Measurements from ENCODE around the gene ASB3. TPM values are rescaled to one million over a fixed set of nuclear protein-coding genes. Genes with fewer than 3 reads are reported as not detected.

The ASB3 gene
- total RNA-seq, 2 donors from 2014 or later: 37.9 to 40.3 TPM

DNA sequence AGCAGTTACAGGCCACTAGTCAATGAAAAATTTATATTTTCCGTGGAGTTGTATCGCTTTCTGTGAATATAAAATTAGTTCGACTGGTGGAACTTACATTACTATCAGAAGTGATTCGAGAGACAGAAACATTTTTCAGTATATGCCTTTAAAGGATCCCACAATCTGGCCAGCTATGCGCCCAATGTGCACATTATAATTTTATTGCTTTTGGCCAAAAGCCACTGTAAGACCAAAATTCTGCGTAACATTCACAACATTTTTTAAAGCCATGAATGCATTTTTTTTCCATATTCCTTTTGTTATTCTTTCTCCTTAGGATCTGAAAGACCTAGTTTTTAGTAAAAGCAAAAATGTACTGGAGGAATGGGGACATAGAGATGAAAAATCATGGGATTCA lies 150.2 kb downstream of the ASB3 start:
- Histone ChIP-seq H3K36me3 (ENCODE audit: control insufficient read depth, insufficient read depth, low read length) (no peaks in the 10 kb centered on the region), H3K27ac (ENCODE audit: low read depth, low read length) (no peak overlapping the region), H3K9ac (ENCODE audit: extremely low read depth, low read length, poor library complexity, severe bottlenecking) (no peak overlapping the region), H3K9me3 (ENCODE audit: control insufficient read depth, low read length) (no peaks in the 10 kb centered on the region), H3K27me3 (ENCODE audit: control insufficient read depth, insufficient read depth, low read length, poor library complexity, severe bottlenecking) (no peaks in the 10 kb centered on the region), H3K4me1 (ENCODE audit: control insufficient read depth, insufficient read depth, low read length) (no peaks in the 10 kb centered on the region), H3K4me3 (ENCODE audit: low read length) (no peak overlapping the region)
- no peaks in the 10 kb centered on the region for H3K27me3 Mint-ChIP-seq (ENCODE audit: insufficient read depth)
- H3K4me1 Mint-ChIP-seq: no peaks in the 10 kb centered on the region
- H3K4me3 Mint-ChIP-seq: no peak overlapping the region
- 93 to 96% methylated on average over 5 to 6 of the region's 6 CpGs for WGBS, 2 experiments (ENCODE audit: insufficient coverage in 1 of 2, insufficient read length in 1 of 2)
- no peak for DNase-seq
- H3K9me3 Mint-ChIP-seq: no peaks in the 10 kb centered on the region
- no peak overlapping the region for H3K27ac Mint-ChIP-seq
- TF ChIP-seq, protein P1, sequence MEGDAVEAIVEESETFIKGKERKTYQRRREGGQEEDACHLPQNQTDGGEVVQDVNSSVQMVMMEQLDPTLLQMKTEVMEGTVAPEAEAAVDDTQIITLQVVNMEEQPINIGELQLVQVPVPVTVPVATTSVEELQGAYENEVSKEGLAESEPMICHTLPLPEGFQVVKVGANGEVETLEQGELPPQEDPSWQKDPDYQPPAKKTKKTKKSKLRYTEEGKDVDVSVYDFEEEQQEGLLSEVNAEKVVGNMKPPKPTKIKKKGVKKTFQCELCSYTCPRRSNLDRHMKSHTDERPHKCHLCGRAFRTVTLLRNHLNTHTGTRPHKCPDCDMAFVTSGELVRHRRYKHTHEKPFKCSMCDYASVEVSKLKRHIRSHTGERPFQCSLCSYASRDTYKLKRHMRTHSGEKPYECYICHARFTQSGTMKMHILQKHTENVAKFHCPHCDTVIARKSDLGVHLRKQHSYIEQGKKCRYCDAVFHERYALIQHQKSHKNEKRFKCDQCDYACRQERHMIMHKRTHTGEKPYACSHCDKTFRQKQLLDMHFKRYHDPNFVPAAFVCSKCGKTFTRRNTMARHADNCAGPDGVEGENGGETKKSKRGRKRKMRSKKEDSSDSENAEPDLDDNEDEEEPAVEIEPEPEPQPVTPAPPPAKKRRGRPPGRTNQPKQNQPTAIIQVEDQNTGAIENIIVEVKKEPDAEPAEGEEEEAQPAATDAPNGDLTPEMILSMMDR (conservative IDR thresholded peaks at IDR 0.05): no peak
- H3K36me3 Mint-ChIP-seq (ENCODE audit: low read depth): no peaks in the 10 kb centered on the region

DNA sequence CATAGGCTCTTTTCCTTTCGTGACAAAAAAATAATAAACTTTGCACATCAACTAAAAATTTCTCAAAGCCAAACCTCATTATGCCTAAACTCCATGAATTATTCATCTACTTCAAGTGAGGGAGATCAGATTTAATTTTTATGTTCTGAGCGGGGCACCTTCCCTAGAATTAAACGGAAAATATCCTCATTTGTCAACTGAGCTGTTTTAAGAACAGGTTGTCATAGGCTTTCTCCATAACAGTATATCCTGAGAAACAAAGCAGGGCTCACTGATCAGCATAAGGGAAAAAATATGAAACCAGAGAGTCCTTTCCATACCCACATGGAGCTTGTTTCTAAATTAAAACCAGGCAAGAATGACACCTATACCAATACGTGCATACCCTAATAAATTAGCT lies 150.6 kb downstream of the ASB3 start:
- Mint-ChIP-seq H3K9me3 (no peaks in the 10 kb centered on the region), H3K27ac (no peak overlapping the region), H3K36me3 (ENCODE audit: low read depth) (no peaks in the 10 kb centered on the region), H3K4me1 (no peaks in the 10 kb centered on the region), H3K4me3 (no peak overlapping the region), H3K27me3 (ENCODE audit: insufficient read depth) (no peaks in the 10 kb centered on the region)
- no peaks in the 10 kb centered on the region for H3K36me3 ChIP-seq (ENCODE audit: control insufficient read depth, insufficient read depth, low read length)
- no peaks in the 10 kb centered on the region for H3K27me3 ChIP-seq (ENCODE audit: control insufficient read depth, insufficient read depth, low read length, poor library complexity, severe bottlenecking)
- no peaks in the 10 kb centered on the region for H3K4me1 ChIP-seq (ENCODE audit: control insufficient read depth, insufficient read depth, low read length)
- H3K9me3 ChIP-seq (ENCODE audit: control insufficient read depth, low read length): no peaks in the 10 kb centered on the region
- TF ChIP-seq, protein P1 (conservative IDR thresholded peaks at IDR 0.05): no peak
- DNase-seq: no peak
- 94 to 100% methylated on average over 3 to 4 of the region's 4 CpGs for WGBS, 2 experiments (ENCODE audit: insufficient coverage in 1 of 2, insufficient read length in 1 of 2)
- no peak overlapping the region for H3K9ac ChIP-seq (ENCODE audit: extremely low read depth, low read length, poor library complexity, severe bottlenecking)
- no peak overlapping the region for H3K4me3 ChIP-seq (ENCODE audit: low read length)
- no peak overlapping the region for H3K27ac ChIP-seq (ENCODE audit: low read depth, low read length)

DNA sequence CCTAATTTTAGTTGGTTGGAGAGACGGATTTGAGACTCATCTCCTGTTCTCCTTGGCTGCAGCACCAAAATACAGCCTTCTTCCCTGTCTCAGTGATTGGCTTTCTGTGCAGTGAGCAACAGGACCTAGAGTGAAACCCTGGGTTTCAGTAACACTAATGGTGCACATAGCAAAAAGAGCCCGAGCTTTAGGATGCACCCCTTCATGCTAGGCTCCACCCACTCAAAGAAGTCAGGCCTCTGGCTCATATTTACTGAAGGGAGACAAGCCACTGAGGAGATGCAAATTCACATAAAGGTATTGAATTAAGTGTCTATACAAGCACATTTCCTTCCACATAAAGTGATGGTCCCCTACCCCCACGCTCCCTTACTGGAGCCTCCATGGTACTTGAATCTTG lies 151.1 kb downstream of the ASB3 start:
- TF ChIP-seq, protein P1 (conservative IDR thresholded peaks at IDR 0.05): no peak
- Mint-ChIP-seq H3K4me1 (no peaks in the 10 kb centered on the region), H3K36me3 (ENCODE audit: low read depth) (no peaks in the 10 kb centered on the region), H3K27me3 (ENCODE audit: insufficient read depth) (no peaks in the 10 kb centered on the region), H3K27ac (no peak overlapping the region), H3K9me3 (no peaks in the 10 kb centered on the region), H3K4me3 (no peak overlapping the region)
- WGBS, 2 experiments (ENCODE audit: insufficient coverage in 1 of 2, insufficient read length in 1 of 2): 90 to 96% methylated on average over 3 of the region's 3 CpGs
- Histone ChIP-seq H3K27me3 (ENCODE audit: control insufficient read depth, insufficient read depth, low read length, poor library complexity, severe bottlenecking) (no peaks in the 10 kb centered on the region), H3K4me3 (ENCODE audit: low read length) (no peak overlapping the region), H3K27ac (ENCODE audit: low read depth, low read length) (no peak overlapping the region), H3K9ac (ENCODE audit: extremely low read depth, low read length, poor library complexity, severe bottlenecking) (no peak overlapping the region), H3K9me3 (ENCODE audit: control insufficient read depth, low read length) (no peaks in the 10 kb centered on the region), H3K36me3 (ENCODE audit: control insufficient read depth, insufficient read depth, low read length) (no peaks in the 10 kb centered on the region), H3K4me1 (ENCODE audit: control insufficient read depth, insufficient read depth, low read length) (no peaks in the 10 kb centered on the region)
- no peak for DNase-seq
